DMS153 treated with DMSO at 0.1 percent for 48 hours (cell line): ENCODE results near the gene MAP2K5.

Experiments
- DNase-seq: peaks from one replicate; lab custom pipeline; 2025; ENCODE audit not compliant: unreplicated experiment; lab: John Stamatoyannopoulos, UW

MAP2K5 gene

DNA sequence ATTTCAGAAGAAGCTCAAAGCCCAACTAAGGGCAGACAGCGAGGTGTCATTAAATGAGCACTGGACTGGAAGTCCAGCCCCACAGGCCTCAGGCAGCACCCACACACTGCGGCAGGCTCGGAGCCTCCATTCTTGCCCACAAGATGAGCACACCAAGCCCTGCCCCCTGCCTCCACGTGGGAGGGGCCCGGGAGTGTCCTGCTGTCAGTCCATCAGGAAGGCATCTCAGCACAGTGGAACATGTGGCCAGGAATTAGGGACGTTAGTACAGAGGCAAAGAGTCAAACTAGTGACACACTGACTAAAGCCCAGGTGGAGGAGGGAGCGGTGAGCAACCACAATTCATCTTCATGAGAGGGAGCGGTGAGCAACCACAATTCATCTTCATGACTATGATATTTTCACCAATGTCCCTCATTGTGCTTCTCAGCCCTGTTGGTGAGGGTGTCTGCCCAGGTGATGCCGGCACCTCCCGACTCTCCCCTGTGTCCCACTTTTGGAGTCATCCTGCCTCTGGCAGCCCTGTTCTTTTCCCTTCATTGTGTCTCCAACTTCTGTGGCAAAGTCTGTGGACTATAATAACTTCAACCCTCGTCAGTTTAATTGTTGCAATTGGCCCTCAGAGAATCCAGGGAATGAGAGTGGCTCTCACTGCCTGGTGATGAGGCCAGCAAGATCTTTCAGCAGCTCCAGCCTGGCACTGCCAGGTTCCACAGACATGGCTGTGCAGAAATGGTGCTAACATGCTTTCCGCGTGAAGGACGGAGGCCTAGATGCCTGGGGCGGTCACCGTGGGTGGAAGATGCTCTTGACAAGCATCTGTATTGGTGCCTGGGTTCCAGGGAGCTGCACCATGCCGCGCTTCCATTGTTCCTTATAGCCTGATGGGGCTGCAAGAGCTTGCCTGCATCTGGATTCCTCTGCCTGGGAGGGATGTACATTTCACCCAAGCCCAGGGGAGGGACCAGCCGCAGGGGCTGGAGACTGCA, 259.7 kb downstream of the MAP2K5 start:
- no peak for DNase-seq

DNA sequence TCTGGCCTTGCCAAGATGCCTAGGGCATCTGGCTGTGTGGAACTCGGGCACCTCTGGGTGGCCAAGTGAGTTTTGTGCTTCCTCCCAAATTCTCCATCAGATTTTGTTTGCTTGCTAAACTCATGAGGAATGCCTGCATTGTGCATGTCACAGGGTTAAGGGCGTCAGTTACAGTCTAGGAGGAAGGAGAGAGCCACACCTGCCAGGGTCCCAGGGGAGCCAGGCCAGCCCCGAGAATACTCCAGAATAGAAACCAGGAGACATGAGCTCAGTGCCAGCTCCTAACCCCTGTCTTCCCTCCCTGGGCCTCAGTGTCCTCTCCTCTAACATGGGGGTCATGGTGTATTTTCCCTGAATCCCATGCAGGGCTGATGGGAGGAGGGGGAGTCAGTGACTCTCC, 260.8 kb downstream of the MAP2K5 start:
- no peak for DNase-seq

DNA sequence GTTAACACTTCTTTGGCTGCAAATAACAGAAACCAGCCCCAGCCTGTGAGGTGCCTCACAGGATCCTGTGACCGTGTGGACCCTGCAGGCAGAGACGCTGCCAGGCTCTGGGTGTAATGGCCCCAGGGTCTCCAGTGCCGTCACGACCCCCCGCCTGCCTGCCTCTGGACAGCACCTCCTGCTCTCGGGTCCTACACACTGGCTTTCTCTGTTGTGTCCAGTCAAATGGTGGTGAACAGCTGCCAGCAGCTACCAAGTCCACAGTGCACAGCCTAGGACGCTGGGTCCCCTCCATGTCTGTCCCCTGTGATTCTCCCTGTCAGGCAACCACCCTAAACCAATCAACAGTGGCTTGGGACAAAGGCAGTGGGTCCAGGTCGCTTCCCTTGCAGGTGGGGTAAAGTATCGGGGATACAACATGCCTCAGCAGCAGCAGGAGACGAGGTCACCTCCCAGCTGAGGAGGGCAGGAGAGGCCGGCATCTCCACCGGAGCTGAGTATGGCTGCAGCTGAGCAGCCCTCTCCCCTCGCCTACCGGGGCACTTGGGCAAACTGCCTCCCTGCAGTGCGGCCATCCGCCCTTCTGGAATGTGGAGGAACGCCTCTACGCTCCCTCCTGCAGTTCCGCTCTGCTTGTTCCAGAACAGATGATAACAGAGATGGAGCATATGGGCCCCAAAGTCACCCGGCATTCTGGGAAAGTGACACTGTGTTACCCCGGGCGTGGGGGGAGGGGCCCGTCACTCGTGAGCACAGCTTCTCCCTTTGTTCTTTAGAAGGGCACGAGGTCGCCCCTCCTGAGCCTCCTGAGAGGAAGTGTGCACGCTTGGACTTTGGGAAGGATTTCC, 261.7 kb downstream of the MAP2K5 start:
- DNase-seq: no peak

DNA sequence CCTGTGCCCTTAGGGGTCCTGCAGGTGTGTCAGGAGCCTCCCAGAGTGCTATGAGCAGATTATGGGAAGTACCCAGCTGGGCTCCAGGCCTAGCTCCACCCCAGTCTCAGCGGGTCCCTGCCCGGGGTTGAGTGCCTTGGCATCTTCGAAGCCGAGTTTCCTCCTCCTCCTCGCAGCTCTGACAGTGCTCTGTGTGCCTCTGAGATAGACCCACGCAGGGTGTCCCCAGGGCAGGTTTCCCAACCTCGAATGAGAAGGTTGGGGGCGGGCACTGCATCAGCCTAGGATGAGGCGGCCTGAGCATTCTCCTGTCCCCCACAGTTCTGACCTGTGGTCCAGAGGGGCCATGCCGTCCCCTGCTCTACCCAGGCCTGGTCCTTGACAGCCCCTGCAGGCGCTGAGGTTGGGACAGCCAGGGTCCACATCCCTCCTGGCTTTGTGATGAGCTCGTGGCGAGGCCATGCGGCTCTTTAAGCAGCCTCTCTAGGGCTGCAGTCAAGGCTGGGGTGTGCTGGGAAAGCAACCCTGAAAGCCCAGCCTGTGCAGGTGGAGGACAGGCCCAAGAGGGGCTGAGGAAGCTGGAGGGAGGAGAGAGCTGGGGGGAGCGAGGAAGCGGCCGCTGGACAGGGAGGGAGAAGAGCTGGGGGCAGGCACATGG, 262.6 kb downstream of the MAP2K5 start:
- no peak for DNase-seq

DNA sequence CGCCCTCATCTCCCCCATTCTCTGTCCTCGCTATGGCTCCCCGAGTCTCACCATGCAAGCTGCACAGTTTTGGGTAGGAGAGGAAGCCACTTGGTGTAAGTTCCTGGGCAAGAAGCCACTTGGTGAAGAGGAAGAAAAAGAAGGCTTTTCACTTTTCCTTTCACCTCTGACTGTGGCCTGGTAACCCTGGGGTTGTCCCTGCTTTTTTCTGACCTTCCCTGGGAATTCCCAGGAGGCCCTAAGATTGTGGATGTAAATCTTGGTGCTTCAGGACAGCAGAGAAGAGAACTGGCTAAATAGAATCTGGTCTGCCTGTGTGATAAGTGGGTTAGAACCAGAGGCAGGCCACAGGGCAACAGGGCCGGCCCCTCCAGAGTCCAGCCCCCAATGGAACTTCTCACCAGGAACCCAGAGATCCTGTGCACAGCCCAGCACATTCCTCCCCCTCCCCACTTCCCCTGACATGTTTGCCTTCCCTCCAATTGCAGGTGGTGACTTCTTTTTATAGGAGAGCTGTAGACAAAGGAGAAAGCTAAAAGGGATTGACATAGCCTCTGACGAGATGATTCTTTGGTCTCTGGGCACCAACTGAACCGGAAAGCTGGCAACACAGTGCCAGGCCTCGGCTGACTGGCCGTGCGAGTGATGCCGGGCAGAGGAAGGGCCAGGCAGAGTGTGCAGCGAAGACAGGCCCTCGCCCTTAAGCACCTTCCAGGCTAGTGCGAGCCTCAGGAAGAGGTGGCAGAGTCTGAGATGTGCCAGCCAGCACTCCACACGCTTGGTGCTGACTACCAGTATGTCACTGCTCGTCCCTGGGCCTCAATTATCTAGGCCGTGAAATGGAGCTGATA, 263.4 kb downstream of the MAP2K5 start:
- peak; percentile 12 for DNase-seq

DNA sequence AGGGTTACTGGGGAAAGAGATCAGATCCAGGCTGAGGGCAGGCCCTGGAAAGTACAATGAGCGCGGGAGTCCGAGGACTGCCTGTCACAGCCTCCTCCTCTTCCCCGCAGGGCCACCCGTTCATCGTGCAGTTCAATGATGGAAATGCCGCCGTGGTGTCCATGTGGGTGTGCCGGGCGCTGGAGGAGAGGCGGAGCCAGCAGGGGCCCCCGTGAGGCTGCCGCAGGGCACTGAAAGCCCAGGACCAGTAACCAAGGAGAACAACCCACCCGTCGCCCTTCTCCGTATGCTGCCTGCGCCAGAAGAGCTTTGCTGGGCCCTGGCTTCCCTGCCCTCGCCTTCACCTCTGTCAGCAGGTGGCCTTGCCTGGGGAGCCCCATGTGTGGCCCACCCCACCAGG, 264.0 kb downstream of the MAP2K5 start:
- no peak for DNase-seq

DNA sequence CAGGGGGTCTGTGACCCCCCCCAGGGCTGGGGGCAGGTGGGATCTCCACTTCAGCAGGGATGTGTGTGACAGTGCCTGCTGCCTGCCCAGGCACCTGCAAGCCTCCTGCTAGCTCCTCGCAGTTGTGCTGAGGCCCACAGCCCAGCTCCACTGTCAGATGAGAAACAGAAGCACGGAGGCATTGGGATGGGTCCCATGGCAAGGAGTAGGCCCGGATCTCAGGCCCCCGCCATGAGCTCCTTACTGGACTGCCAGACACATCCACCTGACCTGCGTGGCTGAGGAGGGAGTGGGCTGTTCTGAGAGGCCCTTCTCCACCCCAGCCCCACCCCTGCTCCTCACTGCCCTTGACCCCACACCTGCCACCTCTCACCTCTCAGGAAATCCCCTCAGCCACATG, 264.6 kb downstream of the MAP2K5 start:
- no peak for DNase-seq

DNA sequence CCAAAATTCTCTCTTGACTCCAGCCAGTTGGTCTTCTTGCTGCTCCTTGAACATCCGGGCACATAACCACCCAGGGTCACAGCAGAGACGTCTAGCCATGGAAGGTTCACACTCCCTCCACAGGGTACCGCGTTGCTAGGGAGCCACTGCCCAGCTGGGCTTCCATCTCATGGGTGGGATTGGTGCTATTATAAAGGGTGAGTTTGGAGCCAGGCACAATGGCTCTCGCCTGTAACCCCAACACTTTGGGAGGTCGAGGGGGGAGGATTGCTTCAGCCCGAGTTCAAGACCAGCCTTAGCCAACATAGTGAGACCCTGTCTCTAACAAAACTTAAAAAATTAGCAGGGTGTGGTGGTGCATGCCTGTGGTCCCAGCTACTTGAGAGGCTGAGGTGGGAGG, 265.3 kb downstream of the MAP2K5 start:
- no peak for DNase-seq

DNA sequence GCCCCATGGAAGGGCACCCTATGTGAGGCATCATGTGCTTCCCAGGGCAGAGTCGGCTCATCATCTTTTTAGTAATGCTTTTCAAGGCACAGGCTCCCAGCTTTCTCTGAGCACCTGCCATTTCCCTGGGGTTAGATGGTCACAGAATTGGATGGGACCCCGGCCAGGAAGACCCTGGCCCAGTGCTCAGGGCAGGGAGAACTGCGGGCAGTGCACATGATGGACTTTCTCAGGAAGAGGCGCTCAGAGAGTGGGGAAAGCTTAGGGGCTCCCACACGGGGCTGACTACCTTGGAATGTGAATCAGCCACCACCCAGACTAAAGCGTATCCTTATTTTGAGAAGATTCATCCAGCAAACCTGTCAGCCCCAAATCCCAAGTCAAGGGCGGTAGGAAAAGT, 266.3 kb downstream of the MAP2K5 start:
- DNase-seq: no peak

DNA sequence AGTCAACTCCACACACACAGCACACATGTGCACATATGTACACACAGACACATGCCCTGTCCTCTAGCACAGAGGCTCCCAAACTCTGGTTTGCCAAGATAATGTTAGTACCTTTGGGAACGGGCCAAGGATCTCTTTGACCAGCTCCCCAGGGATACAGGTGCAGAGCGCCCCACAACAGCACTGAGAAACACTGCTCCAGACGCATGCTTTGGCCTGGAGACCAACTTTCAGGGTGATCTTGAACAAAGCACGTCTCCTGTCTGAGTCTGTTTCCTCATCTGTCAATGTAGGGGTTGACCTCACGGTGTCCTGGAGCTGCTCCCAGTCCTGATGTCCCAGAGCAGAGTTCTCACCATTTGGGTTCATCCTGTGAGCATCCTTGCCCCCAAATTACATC, 266.9 kb downstream of the MAP2K5 start:
- no peak for DNase-seq

DNA sequence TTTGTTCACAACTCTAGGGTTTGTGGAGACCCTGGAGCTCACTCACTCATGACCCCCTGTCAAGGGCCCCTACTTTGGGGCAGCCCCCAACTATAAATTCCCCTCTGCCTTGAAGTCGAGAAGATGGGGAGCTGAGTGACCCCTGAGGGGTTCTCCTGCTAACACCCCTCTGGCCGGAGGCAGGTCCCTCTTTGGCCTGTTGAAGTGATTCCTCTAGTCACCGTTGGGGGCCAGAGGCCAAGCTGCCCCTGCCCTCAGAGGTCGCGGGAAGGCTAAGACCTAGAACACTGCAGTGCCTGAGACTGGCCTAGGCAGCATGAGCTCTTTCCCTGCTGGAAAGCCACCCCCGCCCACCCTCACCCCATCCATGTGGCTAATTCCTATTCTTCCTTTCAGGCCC, 267.4 kb downstream of the MAP2K5 start:
- DNase-seq: no peak

DNA sequence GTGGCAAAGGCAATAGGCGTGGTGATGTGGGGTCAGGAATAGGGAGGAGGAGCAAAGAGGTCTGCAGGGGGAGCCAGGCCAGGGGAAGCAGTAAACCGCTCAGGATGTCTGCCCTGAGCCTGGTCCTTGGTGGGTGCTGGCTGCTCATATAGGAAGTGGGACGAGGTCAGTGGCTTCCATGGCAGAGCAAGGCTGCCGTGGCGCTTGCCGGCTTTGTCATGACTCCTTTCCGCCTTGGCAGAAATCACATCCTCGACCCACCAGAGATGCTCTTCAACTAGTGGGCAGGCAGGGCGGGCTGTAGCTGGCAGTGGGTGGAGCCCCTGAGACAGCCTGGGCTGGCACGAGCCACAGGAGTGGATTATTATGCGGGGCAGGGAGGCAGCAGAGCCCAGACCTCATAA, 269.7 kb downstream of the MAP2K5 start:
- no peak for DNase-seq

DNA sequence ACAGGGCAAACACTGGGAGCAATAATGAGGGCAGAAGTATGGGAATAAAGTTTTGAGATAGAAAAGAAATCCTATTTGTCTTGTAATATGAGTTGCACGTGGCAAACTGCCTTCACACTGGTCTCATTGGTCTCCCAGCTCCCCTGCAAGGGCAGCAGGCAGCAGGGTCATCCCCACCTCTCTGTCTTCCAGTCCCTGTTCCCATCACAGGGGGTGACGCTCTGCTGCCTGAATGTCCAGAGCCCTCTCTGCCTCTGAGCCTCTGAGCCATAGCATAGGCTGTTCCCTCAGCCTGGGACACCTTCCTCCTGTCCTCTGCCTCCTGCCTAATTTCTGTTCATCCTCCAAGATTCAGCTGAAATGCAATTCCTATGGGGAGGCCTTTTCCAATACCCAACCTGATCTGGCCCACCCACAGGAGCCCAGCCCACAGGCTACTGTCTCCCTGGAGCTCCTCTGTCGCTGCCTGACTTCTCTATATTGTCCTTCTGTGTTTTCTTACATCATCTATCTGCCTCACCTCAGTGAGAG, 270.7 kb downstream of the MAP2K5 start:
- no peak for DNase-seq

DNA sequence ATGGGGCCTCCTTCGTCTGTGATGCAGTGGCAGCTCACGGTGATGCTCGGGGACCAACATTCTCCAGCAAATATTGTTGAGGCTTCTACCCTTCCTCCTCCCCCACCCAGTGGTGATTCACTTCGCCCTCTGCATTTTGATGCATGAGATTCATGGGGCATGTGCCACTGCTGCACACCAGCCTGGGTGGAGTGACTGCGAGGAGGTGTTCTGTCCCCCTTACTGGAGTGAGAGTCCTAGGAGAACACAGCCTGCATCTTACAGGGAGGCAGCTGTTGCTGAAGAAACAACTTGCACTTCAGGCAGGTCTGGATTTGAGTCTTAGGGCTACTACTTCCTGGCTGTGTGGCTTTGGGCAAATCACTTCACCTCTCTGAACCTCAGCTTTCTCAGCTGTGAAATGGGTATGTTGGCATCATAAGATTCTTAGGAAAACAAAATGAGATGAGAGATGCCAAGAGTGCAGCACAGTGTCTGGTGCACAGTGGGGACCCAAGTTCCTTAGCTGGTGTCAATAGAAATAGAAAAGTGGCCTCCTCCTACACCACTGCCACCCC, 272.6 kb downstream of the MAP2K5 start:
- DNase-seq: no peak

DNA sequence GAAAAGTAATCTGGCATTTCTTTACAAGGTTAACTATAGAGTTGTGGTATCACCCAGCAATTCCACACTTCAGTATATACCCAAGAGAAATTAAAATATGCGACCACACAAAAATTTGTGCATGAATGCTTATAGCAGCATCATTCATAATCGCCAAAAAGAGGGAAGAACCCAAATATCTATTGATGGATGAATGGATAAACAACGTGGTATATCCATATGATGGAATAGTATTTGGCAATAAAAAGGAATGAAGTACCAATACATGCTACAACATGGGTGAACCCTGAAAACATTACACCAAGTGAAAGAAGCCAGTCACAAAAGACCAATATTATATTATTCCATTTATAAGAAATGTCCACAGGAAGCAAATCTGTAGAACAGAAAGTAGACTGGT, 274.2 kb downstream of the MAP2K5 start:
- DNase-seq: no peak

DNA sequence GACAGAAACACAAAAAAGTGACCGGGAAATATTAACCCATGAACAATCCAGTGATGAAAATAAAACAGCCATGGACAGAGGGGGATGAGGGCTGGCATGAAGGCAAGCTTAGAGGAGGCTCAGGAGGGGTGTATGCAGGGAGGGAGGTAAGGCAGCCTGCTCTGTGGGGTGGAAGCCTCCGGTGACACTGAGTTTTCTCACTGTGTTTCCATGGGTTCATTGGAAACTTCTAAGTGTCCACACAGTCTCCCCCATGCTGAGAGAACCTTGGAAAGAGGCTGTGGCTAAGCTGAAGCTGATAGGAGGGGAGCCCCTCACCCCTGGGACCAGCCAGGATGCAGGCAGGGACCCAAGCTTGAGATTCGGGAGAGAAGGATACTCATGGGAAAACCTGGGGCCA, 276.0 kb downstream of the MAP2K5 start:
- no peak for DNase-seq

DNA sequence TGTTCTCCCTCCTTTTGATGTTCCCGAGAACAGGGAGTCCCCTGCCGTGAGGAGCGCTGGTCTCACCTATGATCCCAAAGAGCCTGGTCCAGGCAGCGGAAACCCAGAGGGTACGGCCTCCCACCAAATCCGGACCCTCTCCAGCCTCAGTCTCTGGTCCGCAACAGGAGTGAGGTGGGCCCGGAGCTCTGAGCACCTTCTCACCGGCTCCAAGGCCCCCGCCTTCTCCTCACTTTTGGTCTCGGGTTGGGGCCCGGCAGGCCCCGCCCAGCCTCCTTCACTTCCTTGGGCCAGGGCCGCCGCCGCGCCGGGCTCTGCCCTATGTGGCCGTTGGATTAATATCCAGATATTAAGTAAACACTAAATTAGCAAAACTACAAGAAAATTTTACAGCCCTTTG, 277.1 kb downstream of the MAP2K5 start:
- DNase-seq: no peak

DNA sequence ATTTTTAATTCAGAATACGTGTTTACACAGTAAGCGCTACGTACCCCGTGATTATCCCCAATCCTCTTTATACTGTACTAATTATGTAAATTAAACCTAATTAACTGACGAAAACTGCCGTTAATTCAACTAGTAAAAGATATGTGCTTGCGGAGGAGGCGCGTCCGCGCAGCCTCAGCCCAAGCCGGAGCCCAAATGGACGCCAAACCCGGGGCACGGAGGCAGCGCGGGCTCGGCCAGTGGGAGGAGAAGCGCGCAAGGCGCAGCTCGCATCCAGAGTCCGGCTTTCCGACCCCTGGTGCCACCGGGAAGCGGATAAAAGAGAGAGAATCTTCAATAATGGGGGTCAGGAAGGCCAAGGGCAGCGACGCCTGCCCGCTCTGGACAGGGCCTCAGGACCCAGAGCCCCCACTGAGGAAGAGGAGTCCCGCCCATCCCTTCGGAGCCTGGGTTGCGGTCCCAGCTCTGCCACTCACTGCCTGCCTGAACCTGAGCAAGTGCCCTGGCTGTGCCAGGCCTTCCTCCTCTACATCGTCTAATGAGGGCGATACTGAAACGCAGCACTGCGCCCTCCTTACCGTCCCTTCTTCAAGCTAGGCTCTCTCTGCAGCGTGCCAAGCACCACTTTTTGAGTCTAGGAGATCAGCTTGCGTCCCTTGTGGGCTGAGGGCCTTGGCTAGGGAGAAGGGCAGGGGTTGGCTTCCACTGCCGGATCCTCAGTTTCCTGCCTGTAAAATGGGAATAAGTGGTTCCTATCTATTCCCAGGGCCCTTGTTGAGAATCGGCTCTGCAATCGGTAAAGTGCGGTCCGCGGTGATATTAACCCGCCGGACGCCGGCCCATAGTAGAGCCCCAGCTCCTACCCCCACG, 277.9 kb downstream of the MAP2K5 start:
- no peak for DNase-seq
